GM18526 (cell line): ENCODE results near the gene DLG2.

Experiments used
- POLR2A ChIP-seq: IDR thresholded peaks from 3 replicates; pipeline ENCODE4 v1.6.1; 2011; ENCODE audit not compliant: insufficient read length; ENCODE audit errors: extremely low read depth

Gene DLG2

GRCh38 chr11:84747871-84748270, 879.3 kb downstream of the DLG2 start:
- TF ChIP-seq POLR2A = no peak

- no peak for TF ChIP-seq POLR2A
Measured at GRCh38 chr11:84740050-84740449, 887.1 kb downstream of the DLG2 start.

- no peak for TF ChIP-seq POLR2A
Measured at GRCh38 chr11:84724256-84724655, 902.9 kb downstream of the DLG2 start.

GRCh38 chr11:84722583-84723108, 904.5 kb downstream of the DLG2 start:
- TF ChIP-seq POLR2A = no peak

- TF ChIP-seq POLR2A = no peak
Measured at GRCh38 chr11:84721561-84721961, 905.6 kb downstream of the DLG2 start.

- no peak for TF ChIP-seq POLR2A
Measured at GRCh38 chr11:84720706-84721402, 906.3 kb downstream of the DLG2 start.

GRCh38 chr11:84719935-84720577, 907.1 kb downstream of the DLG2 start:
- no peak for TF ChIP-seq POLR2A

GRCh38 chr11:84714316-84714780, 912.8 kb downstream of the DLG2 start:
- no peak for TF ChIP-seq POLR2A

GRCh38 chr11:84691830-84692229, 935.3 kb downstream of the DLG2 start:
- no peak for TF ChIP-seq POLR2A

GRCh38 chr11:84687433-84687832, 939.7 kb downstream of the DLG2 start:
- no peak for TF ChIP-seq POLR2A

GRCh38 chr11:84686716-84687115, 940.4 kb downstream of the DLG2 start:
- TF ChIP-seq POLR2A = no peak

GRCh38 chr11:84685976-84686375, 941.2 kb downstream of the DLG2 start:
- TF ChIP-seq POLR2A = no peak

GRCh38 chr11:84685149-84685548, 942.0 kb downstream of the DLG2 start:
- no peak for TF ChIP-seq POLR2A

GRCh38 chr11:84681456-84681855, 945.7 kb downstream of the DLG2 start:
- TF ChIP-seq POLR2A = no peak

- no peak for TF ChIP-seq POLR2A
Measured at GRCh38 chr11:84675396-84676025, 951.6 kb downstream of the DLG2 start.

- no peak for TF ChIP-seq POLR2A
Measured at GRCh38 chr11:84673753-84674152, 953.4 kb downstream of the DLG2 start.
